HEK293T (cell line): ENCODE data around the gene RNF208.
"Not testable (repeated sequence)": the region's sequence is repeated elsewhere in the genome, so short reads cannot be mapped to it uniquely, and the experiment has no call there.

Source experiments
- BHLHE40 ChIP-seq: fragments of 450-650 bp; IDR thresholded peaks from 2 replicates; pipeline ENCODE4 v1.6.1; 2016; ENCODE audit warnings: mild to moderate bottlenecking, moderate library complexity, borderline replicate concordance
- CTBP1 ChIP-seq: fragments of 450-650 bp; IDR thresholded peaks from 2 replicates; pipeline ENCODE4 v1.6.1; 2016; ENCODE audit warnings: borderline replicate concordance
- ELF4 ChIP-seq: fragments of 450-650 bp; IDR thresholded peaks from 2 replicates; pipeline ENCODE4 v1.6.1; 2017; ENCODE audit warnings: antibody characterized with exemption
- HDGF ChIP-seq: fragments of 450-650 bp; IDR thresholded peaks from 2 replicates; pipeline ENCODE4 v1.6.1; 2017; ENCODE audit warnings: antibody characterized with exemption, borderline replicate concordance
- NFRKB ChIP-seq: fragments of 450-650 bp; IDR thresholded peaks from 2 replicates; pipeline ENCODE4 v1.6.1; 2016; ENCODE audit warnings: mild to moderate bottlenecking, moderate library complexity
- SUZ12 ChIP-seq: fragments of 450-650 bp; IDR thresholded peaks from 2 replicates; pipeline ENCODE4 v1.6.1; 2016; ENCODE audit warnings: mild to moderate bottlenecking
- TARDBP ChIP-seq: fragments of 450-650 bp; IDR thresholded peaks from 2 replicates; pipeline ENCODE4 v1.6.1; 2016
- TF ChIP-seq, protein P1 (sequence below): fragments of 450-650 bp; IDR thresholded peaks from 2 replicates; pipeline ENCODE4 v1.6.1; 2016

DNA sequence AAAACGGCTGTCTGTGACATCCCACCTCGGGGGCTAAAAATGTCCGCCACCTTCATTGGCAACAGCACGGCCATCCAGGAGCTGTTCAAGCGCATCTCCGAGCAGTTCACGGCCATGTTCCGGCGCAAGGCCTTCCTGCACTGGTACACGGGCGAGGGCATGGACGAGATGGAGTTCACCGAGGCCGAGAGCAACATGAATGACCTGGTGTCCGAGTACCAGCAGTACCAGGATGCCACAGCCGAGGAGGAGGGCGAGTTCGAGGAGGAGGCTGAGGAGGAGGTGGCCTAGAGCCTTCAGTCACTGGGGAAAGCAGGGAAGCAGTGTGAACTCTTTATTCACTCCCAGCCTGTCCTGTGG is 21.2 kb upstream of the RNF208 start:
- TF ChIP-seq BHLHE40, HDGF, NFRKB, TARDBP, CTBP1, ELF4, SUZ12: not testable (repeated sequence)
- TF ChIP-seq, protein P1, sequence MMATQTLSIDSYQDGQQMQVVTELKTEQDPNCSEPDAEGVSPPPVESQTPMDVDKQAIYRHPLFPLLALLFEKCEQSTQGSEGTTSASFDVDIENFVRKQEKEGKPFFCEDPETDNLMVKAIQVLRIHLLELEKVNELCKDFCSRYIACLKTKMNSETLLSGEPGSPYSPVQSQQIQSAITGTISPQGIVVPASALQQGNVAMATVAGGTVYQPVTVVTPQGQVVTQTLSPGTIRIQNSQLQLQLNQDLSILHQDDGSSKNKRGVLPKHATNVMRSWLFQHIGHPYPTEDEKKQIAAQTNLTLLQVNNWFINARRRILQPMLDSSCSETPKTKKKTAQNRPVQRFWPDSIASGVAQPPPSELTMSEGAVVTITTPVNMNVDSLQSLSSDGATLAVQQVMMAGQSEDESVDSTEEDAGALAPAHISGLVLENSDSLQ: not testable (repeated sequence)
